OCI-LY3 (cell line): ENCODE results near the gene RPS3.

Experiments
- CTCF ChIP-seq: fragments of 200-600, 300-600 bp; sonication (generic); IDR thresholded peaks from 2 replicates; pipeline ENCODE4 v1.5.1; 2014; ENCODE audit warnings: antibody characterized with exemption, low read length, low read depth
- EZH2phosphoT487 ChIP-seq: fragments of 200-600 bp; shearing (Covaris generic); IDR thresholded peaks from 2 replicates; pipeline ENCODE4 v1.6.1; 2018; ENCODE audit warnings: antibody characterized with exemption, mixed run types, low read depth

- TF ChIP-seq CTCF, result no peak
- TF ChIP-seq EZH2phosphoT487, result no peak
Measured at GRCh38 chr11:75351541-75351790, 47.9 kb upstream of the RPS3 start, which contains the start of gene ARRB1.
